HG03457 (cell line): ENCODE measurements around the gene ZNF124.
"Not testable (repeated sequence)": the region's sequence is repeated elsewhere in the genome, so short reads cannot be mapped to it uniquely, and the experiment has no call there.

Experiments
- ATAC-seq: cut with Tn5 transposase; IDR thresholded peaks from one replicate; pipeline ENCODE4 v1.9.1; 2021; ENCODE audit warnings: moderate number of reproducible peaks; ENCODE audit not compliant: unreplicated experiment

Gene ZNF124

DNA sequence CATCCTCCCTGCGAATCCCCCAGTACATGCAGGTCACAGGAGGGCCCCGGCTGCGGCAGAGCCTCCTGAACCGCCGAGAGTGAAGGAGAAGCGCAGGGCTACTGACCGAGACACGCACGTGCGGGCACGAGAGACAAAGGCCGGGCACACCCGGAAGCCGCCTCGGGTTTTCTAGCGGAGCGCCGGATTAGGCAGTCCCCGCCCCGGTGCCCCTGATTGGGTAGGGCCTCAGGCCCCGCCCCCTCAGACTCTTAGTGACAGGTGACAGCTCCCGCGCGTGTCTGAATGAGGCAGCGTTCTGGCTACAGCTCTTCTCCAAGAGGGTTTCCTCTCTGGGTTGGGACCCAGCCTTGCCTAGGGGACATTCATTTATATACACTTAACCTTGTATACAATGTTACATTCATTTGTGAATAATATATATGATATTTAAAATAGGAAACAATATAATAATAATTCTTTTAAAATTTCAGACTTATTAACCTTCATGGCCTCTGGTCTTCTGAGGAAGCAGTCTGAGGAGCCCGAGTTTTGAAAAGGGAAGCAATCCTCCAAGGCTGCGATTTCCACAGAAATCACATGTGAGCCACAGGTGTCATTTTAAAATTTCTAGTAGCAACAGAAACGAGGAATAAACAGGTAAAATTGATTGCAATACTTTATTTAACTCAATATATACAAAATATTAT, at the start of gene ZNF124:
Gene ZNF124, minus strand, starts transcription at position 146 of the 689 bp plus-strand sequence. Its CDS starts 143 bp downstream, at position 3.
- ATAC-seq = peak; percentile 99

DNA sequence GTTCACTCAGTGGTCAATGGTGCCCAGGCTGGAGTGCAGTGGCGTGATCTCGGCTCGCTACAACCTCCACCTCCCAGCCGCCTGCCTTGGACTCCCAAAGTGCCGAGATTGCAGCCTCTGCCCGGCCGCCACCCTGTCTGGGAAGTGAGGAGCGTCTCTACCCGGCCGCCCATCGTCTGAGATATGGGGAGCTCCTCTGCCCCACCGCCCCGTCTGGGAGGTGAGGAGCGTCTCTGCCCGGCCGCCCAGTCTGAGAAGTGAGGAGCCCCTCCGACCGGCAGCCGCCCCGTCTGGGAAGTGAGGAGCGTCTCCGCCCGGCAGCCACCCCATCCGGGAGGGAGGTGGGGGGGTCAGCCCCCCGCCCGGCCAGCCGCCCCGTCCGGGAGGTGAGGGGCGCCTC, 48.5 kb upstream of the ZNF124 start:
- ATAC-seq = not testable (repeated sequence)

DNA sequence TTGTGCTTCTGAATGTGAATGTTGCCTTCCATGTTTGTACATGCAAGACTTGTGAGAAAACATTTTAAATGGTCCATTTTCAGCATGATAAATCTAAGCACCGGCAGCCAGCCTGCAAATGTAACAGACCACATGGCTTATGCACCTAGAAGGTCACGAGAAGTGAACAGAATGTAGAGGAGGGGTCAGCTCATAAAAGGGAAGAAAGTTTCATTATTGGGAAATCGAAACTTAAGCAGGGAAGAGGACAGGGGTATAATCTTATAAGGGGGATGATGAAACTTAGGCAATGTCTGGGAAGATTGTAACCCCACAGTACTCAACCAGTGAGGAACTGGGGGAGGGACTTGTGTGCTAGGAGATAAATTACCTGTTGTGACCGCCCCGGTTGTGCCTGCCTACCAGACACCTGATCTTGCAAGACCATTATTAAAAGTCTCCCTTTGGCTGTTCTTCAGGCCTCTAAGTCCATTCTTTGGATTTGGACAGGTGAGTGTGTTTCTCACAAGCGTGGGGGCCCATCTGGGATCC, 46.4 kb upstream of the ZNF124 start:
- ATAC-seq = no peak

DNA sequence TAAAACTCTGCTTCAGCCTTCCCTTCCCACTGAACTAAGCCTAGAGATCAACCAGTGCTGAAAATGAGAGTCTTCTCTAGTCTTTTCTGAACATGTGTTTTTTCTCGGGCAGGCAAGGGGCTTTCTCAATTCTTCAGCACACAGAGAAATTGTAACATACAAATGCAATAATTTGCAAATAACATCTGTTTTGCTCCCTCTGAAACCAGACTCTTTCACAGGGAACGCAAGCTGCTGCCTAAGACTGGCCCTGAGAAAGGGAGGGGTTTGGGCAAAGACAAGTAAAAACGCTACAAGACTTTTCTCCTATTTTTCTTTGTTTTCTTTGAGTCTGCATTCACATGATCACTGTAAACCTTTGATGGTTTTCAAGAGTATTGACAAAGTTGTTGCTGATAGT, 44.4 kb upstream of the ZNF124 start:
- ATAC-seq = no peak

DNA sequence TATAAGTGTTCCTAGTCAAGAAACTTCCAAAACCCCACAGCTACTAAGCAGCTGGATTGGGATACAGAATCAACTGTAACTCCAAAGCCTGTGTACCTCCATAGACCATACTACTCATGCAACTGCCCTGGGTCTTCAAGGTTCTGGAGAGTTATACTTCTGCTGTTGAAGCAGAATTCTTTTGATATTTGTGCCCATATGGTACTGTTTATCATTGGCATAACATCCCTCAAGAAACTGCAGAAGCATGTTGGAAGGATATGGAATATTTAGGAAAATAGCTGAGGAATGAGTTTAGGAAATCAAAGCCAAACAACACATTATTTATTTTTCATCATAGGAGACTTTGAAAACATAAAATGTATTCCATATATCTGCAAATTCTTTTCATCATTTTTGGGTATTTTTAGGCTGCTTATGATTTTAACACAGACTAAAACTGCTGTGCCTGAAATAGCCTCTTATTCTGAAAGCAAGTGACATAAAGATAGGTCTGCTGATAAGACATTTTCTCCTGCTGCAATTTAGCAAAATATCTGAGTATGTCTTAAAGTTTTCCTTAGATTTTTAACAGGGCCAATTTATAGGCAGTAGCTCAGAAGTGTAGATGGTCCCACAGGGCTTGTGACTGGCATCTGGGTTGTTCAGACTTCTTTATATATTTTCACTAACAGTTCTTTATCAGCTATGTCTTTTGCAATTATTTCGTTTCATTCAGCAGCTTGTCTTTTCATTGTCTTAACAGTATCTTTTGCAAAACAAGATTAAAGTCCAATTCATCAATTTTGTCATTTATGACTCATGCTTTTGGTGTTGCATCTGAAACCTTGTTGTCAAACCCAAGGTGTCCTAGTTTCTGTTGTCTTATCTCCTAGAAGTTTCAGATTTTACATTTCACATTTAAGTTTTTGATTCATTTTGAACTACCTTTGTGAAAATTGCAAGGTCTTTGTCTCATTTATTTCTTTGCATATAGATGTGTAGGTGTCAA, 41.1 kb upstream of the ZNF124 start:
- ATAC-seq = no peak

DNA sequence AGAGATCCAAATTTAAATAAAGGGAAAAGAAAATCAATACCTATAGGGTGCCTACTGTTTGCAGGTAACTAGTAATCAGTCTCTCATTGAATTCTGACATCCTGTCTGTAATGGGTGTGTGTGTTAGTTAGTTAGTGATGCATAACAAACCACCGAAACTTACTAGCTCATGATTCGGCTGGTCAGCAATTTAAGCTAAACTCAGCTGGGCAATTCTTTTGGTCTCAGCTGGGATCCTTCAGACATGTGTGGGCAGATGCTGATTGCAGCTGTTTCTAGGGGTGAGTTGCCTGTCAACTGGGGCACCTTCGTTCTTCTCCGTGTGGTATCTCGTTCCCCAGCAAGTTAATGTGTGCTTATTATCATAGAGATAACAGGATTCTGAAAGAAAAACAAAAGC, 40.2 kb upstream of the ZNF124 start:
- peak; percentile 57 for ATAC-seq

DNA sequence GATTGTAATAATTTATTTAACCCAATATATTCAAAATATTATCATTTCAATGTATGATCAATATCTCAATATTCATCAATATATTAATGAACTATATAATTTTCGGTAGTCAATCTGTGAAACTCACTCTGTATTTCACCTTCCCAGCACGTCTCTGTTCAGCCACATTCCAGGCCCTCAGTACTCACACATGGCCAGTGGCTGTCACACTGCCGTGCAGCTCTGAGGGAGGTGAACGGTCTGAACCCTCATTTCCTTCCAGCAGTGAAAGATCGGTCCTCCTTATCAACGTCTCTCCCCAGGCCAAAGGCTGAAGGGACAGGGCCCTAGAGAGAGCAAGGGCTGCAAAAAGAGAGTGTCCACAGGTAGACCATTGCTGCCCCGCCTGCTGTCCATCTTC, 39.5 kb upstream of the ZNF124 start:
- ATAC-seq = no peak

DNA sequence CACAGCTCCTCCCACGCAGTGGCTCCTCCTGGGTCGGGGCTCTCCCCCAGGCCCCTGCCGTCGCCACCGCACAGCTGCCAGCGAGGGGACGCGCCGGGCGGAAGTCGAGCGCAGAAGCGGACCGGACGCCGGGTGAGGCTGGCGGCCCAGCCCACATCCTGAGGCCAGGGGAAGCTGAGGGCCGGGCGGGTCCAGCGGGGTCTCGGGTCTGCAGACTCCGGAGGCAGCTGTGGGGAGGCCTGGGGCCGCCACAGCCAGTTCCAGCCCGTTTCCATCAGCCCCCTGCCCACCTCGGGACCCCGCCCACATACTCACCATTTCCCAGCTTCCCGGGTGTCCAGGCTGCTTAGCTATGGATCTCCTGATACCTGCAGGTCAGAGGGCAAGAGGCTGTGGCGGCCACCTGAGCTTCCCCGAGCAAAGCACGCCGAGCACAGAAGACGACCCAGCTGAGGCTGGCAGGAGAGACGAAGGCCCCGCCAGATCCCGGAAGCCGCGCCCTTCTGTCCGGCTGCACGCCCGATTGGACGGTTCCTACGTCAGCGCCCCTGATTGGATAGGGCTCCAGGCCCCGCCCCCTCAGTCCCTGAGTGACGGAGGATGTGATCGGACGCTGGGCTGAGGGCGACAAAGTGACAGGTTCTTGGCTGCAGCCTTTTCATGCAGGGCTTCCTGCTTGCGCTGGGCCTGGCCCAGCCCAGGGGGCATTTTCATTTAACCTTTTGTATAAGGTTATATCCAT, 38.7 kb upstream of the ZNF124 start:
- peak; percentile 87 for ATAC-seq

DNA sequence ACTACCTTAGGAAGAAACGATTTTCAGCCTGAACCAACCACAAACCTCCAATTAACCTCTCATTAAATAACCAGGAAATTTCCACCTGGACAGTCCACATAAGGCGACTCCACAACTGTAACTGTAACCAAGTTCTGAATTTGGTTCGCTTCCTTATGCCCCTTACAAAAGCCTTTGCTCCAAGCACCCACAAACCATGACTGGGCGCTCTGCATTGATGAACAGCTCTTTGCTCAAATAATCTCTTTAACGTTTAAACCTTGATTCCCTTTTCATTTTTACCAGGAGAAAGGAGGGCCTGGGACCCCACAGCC, 38.2 kb upstream of the ZNF124 start:
- peak; percentile 0 for ATAC-seq

DNA sequence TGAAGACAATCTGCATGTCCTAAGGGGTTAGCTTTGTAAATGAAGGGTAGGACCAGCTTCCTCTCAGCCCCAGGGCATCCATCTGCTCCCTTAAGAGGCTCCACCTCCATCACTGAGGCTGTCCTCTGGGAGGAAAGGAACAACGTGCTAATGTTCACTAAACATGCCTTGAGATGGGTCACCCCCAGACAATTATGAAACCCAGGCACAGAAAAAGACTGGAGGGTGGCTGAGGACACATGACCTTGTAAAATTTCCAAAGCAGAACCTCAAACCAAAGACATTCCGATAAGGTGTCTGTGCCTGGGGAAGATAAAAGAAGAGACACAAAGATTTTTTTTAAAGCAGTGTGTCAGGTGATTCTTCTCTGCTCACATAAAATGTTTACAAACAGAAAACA, 37.6 kb upstream of the ZNF124 start:
- ATAC-seq = no peak

DNA sequence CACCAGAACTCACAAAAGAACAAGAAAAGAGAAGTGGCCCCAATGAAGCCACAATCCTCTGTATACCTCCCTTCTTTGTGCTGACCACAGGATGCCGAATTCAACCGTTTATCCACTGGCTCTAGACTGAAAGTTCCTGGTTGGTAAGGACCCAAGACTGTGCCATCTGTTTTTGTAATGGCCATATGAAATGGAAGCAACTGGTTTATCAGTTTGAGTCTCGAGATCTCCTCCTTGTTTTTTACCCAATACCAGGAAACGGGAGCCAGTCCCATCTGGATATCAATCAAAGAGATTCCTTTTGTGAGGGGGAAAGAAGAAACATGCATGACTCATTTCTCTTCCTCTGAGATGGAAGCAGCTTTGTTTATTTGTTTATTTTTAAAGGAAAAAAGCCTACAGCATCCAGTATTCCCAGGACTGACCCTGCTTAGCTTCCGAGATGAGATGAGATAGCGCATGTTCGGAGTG, 32.4 kb upstream of the ZNF124 start:
- ATAC-seq = no peak

DNA sequence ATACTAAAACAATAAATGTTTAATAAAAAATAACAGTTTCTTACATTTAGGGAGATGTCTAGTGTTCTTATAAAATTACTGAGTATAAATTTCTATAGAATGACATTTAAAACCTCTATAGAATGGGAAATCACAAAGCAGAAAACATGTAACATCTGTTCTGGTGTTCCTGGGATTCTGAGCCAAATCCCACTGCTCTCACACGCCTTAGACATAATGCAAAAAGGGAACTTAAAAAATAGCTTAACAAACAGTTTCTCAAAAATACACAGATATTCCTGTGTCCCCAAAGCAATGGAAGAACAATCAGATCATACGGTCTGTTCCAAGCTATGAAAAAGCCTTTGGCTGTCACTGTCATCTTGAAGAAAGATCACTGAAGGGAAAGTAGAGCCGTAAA, 27.0 kb upstream of the ZNF124 start:
- ATAC-seq = no peak

DNA sequence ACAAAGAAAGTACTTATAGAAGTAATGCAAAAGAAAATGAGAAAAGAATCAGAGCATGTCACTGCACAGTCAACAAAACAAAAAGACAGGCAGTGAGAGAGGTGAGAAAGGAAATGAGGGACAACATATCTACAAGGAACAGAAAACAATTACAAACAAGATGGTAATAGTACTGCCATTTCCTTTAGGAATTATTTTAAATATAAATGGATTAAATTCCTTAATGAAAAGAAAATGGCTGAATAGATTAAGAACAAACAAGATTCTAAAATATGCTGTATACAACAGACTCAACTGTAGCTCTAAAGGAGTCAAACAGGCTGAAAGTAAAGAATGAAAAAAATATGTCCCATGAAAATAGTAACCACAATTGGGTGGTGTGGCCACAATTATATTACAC, 22.1 kb upstream of the ZNF124 start:
- no peak for ATAC-seq

DNA sequence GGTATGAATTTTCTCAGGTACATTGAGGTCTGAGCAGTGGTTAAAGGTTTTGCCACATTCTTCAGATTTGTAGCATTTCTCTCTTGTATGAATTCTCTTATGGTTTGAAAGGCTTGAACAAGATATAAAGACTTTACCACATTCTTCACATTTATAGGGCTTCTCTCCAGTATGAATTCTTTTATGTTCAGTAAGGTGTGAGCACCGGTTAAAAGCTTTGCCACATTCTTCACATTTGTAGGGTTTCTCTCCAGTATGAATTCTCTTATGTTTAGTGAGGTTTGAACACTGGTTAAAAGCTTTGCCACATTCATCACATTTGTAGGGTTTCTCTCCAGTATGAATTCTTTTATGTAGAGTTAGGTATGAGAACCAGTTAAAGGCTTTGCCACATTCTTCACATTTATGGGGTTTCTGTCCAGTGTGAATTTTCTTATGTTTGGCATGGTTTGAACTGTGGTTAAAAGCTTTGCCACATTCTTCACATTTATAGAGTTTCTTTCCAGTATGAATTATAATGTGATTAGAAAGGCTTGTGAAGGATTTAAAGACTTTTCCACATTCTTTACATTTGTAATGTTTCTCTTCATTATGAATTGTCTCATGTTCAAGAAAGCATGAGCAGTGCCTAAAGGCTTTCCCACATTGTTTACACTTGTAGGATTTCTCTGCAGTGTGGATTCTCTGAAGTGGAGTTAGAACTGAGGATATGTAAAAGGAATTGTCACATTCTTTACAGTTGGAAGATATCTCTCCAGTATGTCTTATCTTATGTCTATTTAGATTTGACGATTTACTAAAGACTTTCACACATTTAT, 18.4 kb upstream of the ZNF124 start:
- no peak for ATAC-seq

DNA sequence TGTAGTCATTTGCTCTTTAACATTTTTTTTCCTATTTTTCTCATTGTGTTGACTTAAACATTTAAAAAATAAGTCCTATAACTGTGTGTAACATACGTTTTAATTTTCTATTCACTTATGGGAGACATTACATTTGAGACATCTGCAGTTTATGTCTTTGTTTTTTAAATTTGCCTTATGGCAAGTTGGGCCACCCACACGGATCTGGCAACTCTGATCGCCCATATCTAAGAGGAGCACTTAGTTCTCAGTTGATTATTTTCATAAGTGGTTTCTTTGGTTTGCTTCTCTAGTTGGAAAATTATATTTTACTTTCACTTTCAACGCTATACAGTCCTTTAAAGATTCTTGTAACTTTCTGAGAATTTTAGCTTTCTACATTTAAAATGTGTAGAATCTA, 13.8 kb upstream of the ZNF124 start:
- no peak for ATAC-seq

DNA sequence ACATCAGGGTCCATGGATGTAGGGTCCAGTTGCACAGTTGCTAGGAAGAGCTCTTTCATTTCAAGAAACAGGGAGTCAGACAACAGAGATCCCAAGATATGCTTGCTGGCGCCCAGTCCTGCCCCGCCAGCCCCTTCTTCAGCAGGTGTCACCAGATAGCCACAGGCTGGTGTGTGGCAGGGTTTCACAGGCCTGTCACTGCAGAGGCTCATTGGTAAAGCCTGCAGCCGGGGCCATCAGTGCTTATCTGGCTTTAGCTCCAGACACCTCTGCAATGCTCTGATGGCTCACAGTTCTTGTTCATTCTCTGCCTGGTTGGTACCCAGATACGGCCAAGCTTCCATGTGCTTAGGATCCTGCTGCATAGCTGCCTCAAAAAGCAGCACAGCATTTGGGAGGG, 12.4 kb upstream of the ZNF124 start:
- ATAC-seq = no peak

DNA sequence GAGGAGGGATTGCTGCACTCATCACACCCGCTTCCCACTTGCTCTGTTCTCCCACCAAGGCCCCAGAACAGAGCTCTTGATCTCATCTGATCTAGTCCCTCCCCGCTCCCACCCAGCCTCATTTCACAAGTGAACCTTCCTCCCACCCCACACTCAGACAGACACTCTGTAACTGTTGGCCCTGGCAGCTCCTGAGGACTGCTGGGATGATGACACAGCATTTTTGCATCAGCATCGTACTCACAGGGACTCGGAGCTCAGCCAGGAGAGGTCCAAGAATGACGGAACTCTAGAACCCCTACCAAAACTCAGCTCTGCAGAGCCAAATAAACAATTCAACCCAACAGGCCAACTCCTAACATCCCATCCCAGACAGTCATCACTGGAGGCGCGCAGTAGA, 11.2 kb upstream of the ZNF124 start:
- ATAC-seq = no peak

DNA sequence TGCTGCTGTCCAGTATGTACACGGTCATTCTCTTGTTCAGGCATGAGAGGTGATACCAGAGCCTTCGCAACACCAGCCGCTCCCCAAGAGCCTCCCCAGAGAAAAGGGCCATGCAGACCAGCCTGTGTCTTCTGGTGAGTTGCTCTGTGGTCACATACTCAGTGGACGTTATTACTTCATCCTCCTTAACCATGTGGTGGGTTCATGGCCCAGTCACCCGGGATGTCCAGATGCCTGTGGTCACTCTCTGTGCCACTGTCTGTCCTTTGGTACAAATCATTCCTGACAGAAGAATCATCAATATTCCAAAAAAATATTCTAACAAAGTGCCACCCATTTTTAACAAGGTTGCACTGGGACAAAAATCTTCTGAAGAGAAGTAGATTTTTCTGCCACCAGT, 8.8 kb upstream of the ZNF124 start:
- no peak for ATAC-seq

DNA sequence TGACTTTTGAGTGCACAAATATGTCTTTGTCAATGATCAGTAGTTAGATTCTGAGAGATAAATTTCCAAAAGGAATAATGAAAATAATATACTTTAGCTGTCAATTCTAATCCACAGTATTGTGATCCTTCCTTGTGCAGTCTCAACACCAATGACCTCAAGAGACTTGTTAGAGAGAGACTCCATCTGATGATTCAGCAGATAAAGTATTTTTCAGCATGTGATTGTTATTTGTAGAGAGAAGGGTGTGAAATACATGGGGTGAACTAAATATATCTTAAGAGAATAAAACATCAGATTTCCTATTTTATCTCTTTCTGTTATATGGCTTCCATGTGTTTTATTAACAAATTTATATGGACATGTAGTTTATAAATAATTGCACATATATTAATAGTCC, 5.9 kb upstream of the ZNF124 start:
- ATAC-seq = no peak

DNA sequence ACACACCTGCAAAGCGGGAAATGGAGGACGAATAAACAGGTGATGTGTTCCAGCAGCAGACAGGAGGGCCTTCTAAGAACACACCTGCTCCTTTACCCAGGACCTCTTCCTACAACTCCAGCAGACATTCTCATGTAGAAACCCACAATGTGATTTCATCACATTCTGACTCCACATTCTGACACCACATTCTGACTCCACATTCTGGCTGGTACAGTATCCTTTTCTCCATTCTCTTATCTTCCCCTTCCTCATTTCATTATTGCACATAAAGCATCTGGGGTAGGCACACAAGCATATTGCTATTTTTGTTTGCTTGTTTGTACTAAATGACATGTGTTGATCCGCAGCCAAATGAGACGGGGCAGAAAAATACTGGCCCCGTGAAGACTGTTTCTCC, 3.6 kb upstream of the ZNF124 start:
- ATAC-seq = no peak
